GM19372 (cell line): ENCODE results near the gene KIF11.
"Not testable (repeated sequence)": the region's sequence is repeated elsewhere in the genome, so short reads cannot be mapped to it uniquely, and the experiment has no call there.

Experiments used
- ATAC-seq: cut with Tn5 transposase; IDR thresholded peaks from one replicate; pipeline ENCODE4 v1.9.1; 2021; ENCODE audit warnings: mild to moderate bottlenecking, low read depth, moderate library complexity; ENCODE audit not compliant: unreplicated experiment

Gene KIF11

GRCh38 chr10:92590623-92591549 is 2.0 kb upstream of the KIF11 start:
- ATAC-seq: peak; percentile 15

GRCh38 chr10:92591550-92592022 is 1.3 kb upstream of the KIF11 start:
- peak; percentile 70 for ATAC-seq

GRCh38 chr10:92593619-92594588 is 974 bp downstream of the KIF11 start:
- no peak for ATAC-seq

- no peak for ATAC-seq
Observed at GRCh38 chr10:92595505-92595904, 2.6 kb downstream of the KIF11 start.

- no peak for ATAC-seq
Observed at GRCh38 chr10:92598321-92598720, 5.4 kb downstream of the KIF11 start.

GRCh38 chr10:92604841-92605240 is 11.9 kb downstream of the KIF11 start:
- no peak for ATAC-seq

GRCh38 chr10:92615515-92615914 is 22.6 kb downstream of the KIF11 start:
- no peak for ATAC-seq

GRCh38 chr10:92619368-92619767 is 26.4 kb downstream of the KIF11 start:
- no peak for ATAC-seq

- ATAC-seq: no peak
Observed at GRCh38 chr10:92627845-92628480, 35.0 kb downstream of the KIF11 start.

- no peak for ATAC-seq
Observed at GRCh38 chr10:92629945-92630344, 37.0 kb downstream of the KIF11 start.

- ATAC-seq: no peak
Observed at GRCh38 chr10:92638037-92638436, 45.1 kb downstream of the KIF11 start.

- ATAC-seq: no peak
Observed at GRCh38 chr10:92640107-92640506, 47.2 kb downstream of the KIF11 start.

- no peak for ATAC-seq
Observed at GRCh38 chr10:92641492-92641891, 48.6 kb downstream of the KIF11 start.

GRCh38 chr10:92644921-92645320 is 52.0 kb downstream of the KIF11 start:
- no peak for ATAC-seq

GRCh38 chr10:92650864-92651263 is 57.9 kb downstream of the KIF11 start:
- not testable (repeated sequence) for ATAC-seq

- no peak for ATAC-seq
Observed at GRCh38 chr10:92655426-92655825, 62.5 kb downstream of the KIF11 start.

- ATAC-seq: no peak
Observed at GRCh38 chr10:92656266-92656961, 63.5 kb downstream of the KIF11 start.

- no peak for ATAC-seq
Observed at GRCh38 chr10:92657024-92657423, 64.1 kb downstream of the KIF11 start.

- ATAC-seq: no peak
Observed at GRCh38 chr10:92662848-92663247, 69.9 kb downstream of the KIF11 start.

GRCh38 chr10:92664322-92664721 is 71.4 kb downstream of the KIF11 start:
- no peak for ATAC-seq
